HTERT RPE-1 (cell line): Measurements from ENCODE around the gene RAB40B.

Source experiments
- in situ Hi-C: fragments of 300-500 bp; cut with MboI; formaldehyde crosslinking; loops from 4 replicates; pipeline ENCODE4 v1.14.3; 2020; ENCODE audit warnings: low sequenced_read_pairs

The RAB40B gene

DNA sequence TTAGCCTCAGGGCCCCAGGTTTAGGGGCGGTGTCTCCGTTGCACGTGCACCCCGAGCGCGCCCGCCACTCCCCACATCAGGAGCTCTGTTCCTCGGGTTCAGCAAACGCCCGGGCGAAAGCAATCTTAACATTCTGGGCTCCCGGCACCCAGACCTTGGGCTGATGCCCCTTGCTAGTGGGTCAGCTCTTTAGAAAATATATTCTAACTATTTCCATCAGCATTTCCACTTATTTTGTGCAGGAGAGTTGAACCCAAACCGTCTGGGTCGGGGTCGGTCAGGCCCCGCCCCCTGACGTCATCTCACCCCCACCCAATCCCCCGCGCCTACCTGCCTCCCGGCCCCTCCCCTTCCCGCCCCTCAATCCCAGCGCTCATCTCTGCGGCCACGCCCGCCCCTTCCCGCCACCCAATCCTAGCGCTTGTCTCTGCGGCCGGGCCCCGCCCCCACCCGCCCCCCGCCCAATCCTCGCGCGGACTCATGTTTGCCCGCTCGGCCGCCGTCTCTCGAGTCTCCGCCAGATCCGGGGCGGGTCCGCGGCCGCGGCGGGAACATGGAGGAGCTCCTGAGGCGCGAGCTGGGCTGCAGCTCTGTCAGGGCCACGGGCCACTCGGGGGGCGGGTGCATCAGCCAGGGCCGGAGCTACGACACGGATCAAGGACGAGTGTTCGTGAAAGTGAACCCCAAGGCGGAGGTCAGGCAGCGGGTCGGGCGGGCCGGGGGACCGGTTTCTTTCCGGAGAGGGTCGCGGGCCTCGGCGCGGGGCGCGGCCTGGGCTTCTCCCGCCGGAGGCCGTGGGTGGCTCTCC, 17.9 kb upstream of the RAB40B start, which contains the start of gene FN3KRP:
FN3KRP (plus strand) TSS at position 504 of the 808 bp plus-strand sequence; CDS start at position 554, 50 bp downstream.
- in situ Hi-C loops, result no loop called here

DNA sequence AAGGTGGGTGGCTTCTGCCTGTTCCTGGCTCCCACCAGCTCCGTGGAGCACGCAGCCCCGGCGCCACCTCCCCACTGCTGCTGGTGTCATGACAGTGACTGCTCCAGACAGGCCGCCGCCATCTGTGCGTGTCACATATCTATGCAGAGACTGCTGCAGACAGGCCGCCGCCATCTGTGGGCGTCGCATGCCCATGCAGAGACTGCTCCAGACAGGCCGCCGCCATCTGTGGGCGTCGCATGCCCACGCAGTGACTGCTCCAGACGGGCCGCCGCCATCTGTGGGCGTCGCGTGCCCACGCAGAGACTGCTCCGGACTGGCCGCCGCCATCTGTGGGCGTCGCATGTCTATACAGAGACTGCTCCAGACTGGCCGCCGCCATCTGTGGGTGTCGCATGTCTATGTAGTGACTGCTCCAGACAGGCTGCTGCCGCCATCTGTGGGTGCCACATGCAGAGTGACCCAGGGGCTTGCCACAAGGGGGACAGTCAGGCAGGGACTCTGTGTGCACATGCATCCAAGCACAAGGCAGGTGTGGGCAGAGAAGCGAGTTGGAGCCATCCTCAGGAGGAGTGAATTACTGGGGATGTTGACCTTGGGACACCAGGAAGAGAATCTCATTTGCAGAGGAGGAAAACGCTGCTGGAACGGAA, 14.7 kb upstream of the RAB40B start:
- in situ Hi-C loops, result no loop called here

DNA sequence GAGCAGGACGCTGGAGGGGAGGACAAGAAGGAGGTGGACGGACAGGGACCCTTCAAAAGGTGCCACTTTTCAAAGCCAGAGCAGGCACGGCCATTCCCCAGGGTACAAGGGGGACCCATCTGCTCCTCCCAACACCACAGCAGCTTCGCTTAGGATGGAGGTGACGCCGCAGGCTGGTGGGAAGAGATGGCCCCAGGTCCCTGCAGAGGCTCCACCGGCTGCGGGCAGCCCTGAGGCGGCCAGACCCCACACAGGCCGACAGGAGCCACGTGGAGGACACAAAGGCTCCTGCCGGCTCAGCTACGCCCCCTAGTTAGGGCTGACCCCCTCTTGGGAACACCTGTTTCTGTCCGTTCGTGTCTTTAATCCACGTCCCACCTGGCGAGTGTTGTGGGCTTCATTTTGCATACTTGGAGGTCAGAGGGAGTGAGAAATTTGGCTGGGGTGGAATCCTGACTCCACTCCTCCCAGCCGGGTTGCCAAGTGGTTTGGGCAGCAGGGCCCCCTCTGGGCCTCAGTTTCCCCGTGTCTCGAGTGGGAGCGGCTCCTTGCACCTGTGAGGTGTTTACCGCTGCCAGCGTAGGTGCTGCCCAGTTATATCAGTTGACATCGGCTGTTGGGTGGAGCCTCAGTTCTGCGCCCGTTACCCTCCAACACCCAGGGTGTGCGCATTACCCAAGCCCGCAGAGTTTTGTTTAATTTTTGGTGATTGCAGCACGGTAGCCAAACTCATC, 12.2 kb upstream of the RAB40B start:
- in situ Hi-C loops, result no loop called here

DNA sequence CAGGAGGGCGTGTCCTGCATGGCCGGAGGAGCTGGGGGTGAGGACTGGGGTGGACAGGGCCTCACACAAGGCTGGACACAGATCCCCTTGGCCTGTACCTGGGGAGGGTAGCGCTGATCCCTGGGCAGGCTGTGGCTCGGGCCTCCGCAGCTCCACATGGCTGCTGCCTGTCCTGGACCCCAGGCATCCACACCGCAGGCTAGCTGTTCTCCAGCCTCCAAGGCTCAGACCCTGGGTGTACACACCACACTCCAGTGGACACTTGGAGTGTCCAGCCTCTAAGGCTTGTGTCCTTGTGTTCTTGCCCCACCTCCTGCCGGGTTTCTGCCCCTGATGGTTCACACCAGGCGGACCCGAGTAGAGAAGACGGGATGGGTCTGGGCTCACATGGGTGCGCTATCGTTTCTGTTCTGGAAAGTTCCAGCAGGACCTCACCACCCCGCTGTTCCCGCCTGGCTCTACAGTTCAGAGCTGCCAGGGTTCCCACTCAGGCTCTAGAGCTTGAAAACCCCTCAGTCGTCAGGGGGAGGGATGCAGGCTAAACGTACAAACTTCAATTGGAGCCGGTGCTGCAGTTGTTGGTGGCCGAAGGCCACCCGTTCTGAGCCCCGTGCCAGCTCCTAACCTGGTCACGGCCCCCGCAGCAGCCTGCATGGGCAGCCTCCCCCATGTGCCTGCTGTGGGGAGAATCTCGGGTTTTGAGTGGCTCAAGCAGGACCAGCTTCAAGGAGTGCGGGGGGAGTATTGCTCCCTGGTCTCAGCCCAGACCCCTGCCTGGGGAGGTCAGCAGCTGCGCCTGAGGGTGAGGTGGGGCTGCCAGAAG, 11.4 kb upstream of the RAB40B start:
- in situ Hi-C loops, result no loop called here

DNA sequence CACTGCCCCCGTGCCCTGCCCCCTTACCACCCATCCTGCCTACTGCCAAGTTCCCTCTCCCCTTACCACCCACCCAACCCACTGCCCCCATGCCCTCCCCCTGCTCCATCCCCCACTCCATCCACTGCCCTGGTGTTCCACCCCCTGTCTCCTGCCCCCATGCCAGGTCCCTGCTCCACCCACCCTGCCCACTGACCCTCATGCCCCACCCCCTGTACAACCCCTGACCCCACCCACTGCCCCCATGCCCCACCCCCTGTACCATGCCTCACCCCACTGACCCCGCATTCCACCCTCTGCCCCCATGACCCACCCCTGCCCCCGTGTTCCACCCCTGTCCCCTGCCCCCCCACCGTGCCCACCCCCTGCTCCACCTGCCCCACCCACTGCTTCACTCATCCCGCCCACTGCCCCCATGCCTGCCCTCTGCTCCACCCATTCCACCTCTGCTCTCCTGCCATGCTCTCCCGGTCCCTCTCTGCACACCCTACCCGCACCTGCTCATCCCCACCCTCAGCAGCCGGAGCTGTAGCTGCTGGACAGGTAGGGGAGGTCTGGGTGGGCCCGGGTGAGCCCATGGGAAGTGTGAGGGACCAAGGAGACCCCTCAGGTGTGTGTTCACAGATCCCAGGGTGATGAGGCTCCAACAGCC, 10.7 kb upstream of the RAB40B start:
- in situ Hi-C loops, result no loop called here

DNA sequence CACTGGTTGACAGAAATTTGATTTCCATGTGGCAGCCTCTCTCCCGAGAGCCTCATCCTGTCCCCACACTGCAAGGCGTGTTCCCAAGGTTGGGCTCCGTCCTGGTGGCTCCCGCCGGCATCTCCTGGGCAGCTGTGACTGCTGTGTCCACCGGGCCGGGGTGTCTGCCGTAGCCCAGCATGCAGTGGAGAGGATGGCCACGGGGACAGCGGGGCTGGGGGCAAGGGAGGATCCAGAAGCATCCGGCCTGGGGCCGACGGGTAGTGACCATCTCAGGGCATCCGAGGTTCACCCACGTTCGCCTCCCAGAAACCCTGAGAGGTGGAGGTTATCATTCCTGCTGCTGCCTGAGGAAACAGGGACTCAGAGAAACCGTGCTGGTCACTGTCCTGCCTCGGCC, 7.3 kb upstream of the RAB40B start:
- in situ Hi-C loops, result no loop called here

DNA sequence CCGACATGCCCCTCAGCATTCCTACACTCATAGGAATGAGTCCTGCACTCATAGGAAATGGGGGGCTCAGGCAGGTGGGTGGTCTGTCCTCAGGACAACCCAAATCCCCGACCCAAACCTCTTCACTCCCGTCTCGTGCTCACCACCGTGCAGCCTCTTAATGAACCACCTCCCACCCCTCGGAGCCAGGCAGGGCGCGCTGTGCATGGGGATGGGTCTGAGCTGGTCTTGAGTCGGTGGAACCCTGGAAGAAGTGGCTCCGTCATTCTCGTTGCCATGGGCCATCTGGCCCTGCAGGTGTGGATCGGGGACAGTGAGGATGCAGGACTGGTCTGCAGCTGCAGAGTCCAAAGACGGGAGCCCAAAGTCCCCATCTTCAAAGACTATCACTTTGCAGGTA, 6.4 kb upstream of the RAB40B start:
- in situ Hi-C loops, result no loop called here

DNA sequence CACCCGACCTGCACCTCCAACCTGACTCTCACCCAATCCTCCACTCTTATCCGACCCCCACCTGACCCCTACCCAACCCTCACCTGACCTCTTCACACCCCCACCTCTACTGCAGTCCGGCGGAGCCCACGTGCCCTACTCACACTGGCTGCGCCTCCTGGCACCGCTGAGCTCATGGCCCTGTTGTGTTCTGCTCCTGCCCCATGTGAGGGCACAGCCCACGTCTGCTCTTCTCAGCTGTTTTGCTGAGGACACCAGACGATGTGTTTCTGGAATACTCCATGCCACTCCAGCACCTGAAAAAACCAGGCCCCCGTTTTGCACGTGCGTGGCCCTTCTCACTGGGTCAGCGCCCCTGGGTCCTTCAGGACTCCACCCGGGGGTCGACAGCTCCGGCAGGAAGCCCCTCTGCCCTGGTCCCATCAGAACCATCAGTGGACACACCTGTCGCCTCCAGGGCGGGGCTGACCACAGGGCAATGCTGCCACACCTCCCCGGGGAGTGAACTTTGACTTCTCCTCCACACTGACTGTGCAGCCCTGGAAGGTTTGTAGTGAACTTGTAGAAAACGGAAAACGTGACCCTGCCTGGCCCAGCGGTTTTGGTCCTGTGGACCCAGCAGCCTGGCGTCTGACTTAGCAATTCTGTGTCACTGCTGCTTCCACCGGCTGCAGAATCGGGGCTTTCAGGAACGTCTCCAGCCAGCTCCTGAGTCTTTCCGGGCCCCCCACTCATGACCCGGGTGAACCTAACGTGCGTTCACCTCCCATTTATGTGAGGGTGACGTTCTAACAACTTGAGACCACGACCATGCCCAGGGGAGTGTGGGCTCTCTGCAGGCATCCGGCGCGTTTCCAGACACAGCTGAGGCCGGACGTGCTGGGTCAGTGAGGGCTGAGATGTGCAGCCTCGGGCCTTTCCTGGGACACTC, 5.7 kb upstream of the RAB40B start:
- in situ Hi-C loops, result no loop called here

DNA sequence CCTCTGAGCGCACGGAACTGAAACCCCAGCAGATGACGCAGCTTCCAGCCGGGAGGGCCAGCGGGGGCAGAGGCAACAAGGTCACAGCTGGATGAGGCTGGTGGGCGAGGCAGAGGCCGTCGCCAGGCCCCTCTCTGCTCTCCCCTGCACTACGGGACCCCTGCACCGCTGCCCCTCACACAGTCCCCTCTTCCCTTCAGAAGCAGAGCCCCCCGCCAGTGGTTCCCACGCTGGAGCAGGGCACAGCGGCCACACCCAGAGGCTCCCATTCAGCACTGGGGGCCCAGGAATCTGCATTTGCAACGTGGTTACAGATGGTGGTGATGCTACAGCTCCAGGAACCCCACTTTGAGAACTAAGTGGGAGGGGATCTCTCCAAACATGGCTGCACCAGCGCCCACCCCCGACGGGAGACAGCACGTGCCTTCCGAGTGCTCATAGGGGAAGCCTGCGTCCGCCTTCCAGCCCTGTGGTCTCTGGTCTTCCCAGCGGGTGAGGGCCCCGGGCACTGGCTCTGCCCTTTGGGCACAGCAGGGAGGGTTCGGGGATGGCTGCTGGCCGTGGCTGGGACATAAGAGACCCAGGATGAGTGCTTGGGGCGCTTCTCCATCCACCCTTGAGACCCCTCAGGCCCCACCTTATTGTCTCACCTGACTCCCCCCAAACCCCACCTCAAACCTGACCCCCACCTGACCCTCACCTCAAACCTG, 4.7 kb upstream of the RAB40B start:
- in situ Hi-C loops, result no loop called here

DNA sequence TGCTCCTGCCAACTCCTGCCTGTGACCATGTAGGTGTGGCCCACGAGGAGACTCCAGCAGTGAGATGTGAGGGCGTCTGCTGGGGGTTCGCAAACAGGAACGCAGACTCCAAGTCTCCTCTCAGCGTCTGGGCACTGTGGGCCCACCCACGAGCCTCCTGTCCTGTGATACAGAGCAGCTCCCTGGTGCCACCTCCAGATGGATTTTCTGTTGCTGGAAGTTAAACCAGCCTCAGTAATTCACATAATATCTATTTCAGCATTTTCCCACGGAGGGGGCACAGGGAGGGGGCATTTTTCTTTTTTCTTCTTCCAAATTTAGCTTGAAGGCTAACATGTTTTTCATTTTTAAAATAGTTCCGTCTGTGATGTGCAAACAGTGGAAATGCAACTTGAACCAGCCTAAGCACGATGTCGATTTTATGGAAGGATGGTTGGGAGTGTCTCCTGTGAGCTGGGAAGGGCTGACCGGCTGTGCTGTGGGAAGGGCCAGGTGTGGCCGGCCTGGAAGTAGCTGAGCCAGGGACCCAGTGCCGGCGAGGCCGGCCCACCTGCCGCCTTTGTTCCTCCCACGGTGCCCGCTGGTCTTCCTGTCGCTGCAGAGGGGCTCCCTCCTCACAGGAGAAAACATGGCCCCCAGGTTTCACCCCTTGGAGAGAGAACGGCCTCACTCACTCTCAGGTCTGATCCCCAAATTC, 3.9 kb upstream of the RAB40B start:
- in situ Hi-C loops, result no loop called here

DNA sequence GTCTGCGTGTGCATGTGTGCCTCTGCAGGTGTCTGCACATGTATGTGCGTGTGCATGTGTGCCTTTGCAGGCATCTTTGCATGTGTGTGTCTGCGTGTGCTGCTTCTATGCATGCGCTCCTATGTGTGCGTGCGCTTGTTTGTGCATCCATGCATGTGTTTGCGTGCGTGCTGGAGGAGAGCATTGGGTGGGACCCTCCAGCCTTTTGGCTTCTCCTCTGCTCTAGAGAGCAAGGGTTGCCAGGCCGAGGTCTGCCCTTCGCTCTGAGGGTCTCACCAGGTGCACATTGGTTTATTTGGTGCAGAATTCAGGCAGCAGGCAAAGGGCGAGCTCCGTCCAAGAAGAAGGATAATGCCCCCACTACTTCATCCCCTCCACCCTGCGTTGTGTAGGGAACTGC, 1.1 kb upstream of the RAB40B start:
- in situ Hi-C loops, result no loop called here

DNA sequence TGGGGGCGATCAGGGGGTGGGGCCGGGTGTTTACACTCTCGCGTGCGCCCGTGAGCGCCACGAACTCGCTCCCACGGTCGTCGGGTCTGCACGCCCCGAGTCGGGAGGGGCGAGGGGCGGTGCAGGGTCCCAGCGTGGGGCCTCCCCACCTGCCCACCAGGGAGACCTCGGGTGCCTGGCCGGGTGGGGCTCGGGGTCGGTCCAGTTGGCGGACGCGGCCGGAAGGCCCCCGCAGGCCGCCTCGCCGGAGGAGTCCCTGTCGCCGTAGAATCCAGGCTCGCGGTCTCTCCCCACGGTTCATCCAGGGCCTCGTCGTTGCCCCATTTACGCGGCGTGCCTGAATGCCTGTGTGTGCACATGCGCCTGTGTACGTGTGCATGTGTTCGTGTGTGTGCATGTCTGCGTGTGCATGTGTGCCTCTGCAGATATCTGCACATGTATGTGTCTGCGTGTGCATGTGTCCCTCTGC, 510 bp upstream of the RAB40B start:
- in situ Hi-C loops, result no loop called here

DNA sequence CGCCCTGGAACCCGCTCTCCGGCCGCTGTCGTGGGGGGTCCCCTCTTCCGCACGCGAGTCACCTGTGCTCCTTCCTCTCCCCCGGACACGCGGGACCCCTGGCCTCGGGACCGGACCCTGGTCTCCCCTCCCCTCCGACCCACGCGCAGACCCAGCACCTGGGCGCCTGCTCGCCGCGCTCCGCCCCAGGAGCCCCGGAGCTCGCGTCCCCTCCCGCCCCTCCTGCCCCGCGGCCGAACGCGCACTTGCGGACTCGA, 762 bp downstream of the RAB40B start:
- in situ Hi-C loops, result no loop called here

DNA sequence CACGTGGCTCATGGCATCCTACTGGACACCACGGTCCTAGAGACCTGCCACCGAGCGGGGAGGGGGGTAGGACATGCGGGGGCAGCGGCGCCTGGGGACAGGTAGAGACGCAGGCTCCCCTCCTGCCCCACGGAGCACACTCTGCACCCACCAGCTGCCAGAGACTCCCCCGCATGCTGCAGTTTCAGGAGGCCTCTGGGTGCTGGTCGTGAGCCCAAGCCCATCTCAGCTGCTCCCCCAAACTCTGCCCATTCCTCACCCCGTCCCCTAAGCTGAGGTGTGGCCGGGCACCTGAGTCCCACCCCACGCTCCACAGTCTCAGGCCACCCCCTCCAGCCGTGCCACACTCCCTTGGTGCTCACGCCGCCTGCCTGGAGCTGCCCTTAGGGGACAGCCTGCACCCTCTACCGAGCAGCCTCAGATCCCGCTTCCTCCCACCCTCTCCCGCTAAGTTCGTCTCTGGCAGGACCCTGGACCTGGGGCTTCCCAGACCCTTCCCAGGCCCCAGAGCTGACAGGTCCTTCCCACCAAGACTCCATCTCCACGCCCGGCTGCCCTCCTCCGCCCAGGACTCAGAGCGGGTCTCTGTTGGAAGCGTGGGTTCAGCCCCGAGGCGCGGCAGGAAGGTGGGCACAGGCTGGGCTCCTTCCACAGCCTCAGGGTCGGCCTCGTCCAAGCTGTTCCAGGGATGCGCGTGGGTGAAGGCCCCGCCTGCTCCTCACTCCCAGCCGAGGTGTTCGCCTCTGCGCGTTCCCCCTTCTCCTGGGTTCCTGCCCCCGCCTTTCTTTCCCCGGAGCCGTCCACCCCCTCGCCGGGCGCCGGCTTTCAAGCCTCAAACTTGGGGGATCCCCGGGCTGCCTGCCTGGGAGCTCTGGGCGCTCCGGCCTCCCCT, 1.3 kb downstream of the RAB40B start:
- in situ Hi-C loops, result no loop called here

DNA sequence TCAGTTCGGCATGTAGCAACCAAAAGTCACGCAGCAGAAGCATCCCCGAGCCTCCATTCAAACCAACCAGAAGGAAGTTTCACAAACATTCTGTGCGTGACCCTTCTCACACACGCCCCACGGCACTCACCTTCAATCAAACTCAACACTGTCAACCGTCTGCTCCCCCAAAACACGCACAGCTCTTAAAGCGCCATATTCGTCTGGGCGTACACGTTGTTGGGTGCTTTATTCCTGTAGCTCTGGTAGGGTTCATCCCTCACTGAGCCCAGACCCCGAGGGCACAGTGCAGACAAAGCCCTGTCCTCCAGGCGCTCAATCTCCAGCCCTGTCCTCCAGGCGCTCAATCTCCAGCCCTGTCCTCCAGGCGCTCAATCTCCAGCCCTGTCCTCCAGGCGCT, 2.2 kb downstream of the RAB40B start:
- in situ Hi-C loops, result no loop called here

DNA sequence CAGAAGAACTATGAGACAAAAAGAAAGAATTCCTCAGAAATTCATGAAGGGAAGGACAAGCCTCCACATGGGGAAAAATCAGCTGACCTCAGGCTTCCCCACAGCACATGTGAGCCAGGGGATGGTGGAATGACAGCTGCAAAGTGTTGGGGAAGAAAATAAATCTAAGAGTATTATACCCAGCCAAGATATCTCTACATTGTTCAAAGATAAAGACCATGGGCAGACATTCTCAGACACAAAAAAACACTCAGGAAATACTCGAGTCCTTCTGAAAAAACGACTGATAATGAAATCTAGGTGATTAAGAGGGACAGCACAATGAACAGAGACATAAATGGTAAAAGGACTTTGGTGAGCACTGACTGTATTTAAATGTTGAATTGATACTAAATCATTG, 3.9 kb downstream of the RAB40B start:
- in situ Hi-C loops, result no loop called here

DNA sequence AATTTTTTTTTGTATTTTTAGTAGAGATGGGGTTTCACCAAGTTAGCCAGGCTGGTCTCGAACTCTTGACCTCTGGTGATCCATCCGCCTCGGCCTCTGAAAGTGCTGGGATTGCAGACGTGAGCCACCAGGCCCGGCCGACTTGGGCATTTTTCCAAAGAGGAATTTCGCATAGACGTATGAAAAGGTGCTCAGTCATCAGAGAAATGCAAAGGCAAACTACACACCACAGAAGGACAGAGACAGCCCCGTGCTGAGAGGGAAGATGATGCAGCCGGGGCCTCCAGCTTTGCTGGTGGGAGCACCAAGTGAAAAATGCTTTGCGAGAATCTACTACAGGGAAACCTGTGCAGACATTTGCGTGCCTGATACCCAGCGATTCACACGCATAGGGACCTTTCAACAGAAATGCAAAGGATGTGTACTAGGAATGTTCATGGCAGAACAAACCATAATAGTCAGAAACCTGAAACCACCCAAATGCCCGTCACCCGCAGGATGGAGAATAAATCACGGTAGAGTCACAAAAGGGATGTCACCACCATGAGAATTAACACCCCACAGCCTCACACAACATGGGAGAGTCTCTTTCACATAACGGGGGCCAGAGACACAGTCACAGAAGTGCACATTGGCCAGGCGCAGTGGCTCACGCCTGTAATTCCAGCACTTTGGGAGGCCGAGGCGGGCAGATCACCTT, 5.2 kb downstream of the RAB40B start:
- in situ Hi-C loops, result no loop called here
